HFFc6 (cell line): ENCODE measurements around the gene PCDHGA1. TPM values are rescaled to one million over a fixed set of nuclear protein-coding genes. Genes with fewer than 3 reads are reported as not detected.

Experiments used
- DNase-seq: peaks from one replicate; pipeline ENCODE4 v3.0.0-alpha.2; 2018
- H3K27ac Mint-ChIP-seq: 2 replicates; pipeline ENCODE4 v1.8.0; 2020; ENCODE audit warnings: mild to moderate bottlenecking, mixed read lengths
- H3K27me3 Mint-ChIP-seq: 2 replicates; pipeline ENCODE4 v1.8.0; 2021; ENCODE audit warnings: mild to moderate bottlenecking, moderate library complexity, mixed read lengths; ENCODE audit not compliant: insufficient read depth
- H3K36me3 Mint-ChIP-seq: 2 replicates; pipeline ENCODE4 v1.8.0; 2021; ENCODE audit warnings: low read depth, mixed read lengths
- H3K4me1 Mint-ChIP-seq: 2 replicates; pipeline ENCODE4 v1.8.0; 2020; ENCODE audit warnings: low read depth, mixed read lengths
- H3K4me3 Mint-ChIP-seq: 2 replicates; pipeline ENCODE4 v1.8.0; 2020; ENCODE audit warnings: mild to moderate bottlenecking, moderate library complexity, mixed read lengths
- H3K9me3 Mint-ChIP-seq: 2 replicates; pipeline ENCODE4 v1.8.0; 2020; ENCODE audit warnings: mild to moderate bottlenecking, mixed read lengths
- CTCF ChIP-seq: fragments of 200-600 bp; sonication (generic); IDR thresholded peaks from 2 replicates; pipeline ENCODE4 v1.5.0; 2021; ENCODE audit warnings: antibody characterized with exemption, mild to moderate bottlenecking
- total RNA-seq, 6 experiments: library from RNA; stranded (reverse); fragmentation: NEBNext Ultra II Directional; extraction: Animal tissue kit (Norgen Biotek cat#: 25700); gene quantifications; 2 replicates in 1 of 6; 3 replicates in 5 of 6; pipeline ENCODE4 v1.2.3, GENCODE V29; 2021

PCDHGA1 gene
- total RNA-seq, 6 experiments from 2014 or later: 0.91 to 1.6 (median 1.2) TPM

- Mint-ChIP-seq H3K4me3 (peak overlapping the region; percentile 17; the same call in 1 of the 2 replicates), H3K27me3 (no peaks in the 10 kb centered on the region; the same call in 1 of the 2 replicates), H3K4me1 (peaks cover 43% of the 10 kb centered on the region), H3K27ac (peak overlapping the region; percentile 98), H3K36me3 (peaks cover 12% of the 10 kb centered on the region), H3K9me3 (no peaks in the 10 kb centered on the region)
- no peak for TF ChIP-seq CTCF
- DNase-seq: peak; percentile 41
These were observed 229.1 kb downstream of the PCDHGA1 start for GRCh38 chr5:141559461-141559860.

DNA sequence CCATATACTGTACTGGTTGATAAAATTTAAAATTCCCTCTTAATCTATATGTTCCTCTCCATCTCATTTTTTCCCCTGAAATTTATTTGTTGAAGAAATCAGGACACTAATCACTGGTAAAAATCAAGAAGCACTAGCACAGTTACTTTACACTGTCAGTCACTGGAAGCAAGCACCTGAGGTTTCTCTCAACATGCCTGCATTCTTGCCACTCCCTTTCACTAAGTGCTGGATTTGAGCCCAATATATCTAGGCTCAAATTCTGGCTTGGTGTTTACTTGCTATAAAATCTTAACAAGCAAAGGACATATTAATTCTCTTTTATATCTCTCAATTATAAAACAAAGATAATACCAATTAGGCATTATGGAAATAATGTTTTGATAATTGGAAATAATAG lies 229.8 kb downstream of the PCDHGA1 start:
- peak overlapping the region; percentile 85 for H3K4me3 Mint-ChIP-seq
- no peaks in the 10 kb centered on the region; the same call in 1 of the 2 replicates for H3K27me3 Mint-ChIP-seq
- H3K4me1 Mint-ChIP-seq: peaks cover 43% of the 10 kb centered on the region
- H3K27ac Mint-ChIP-seq: peak overlapping the region; percentile 98
- no peak for DNase-seq
- peaks cover 12% of the 10 kb centered on the region for H3K36me3 Mint-ChIP-seq
- TF ChIP-seq CTCF: no peak
- H3K9me3 Mint-ChIP-seq: no peaks in the 10 kb centered on the region

- Mint-ChIP-seq H3K4me3 (peak overlapping the region; percentile 85), H3K9me3 (no peaks in the 10 kb centered on the region), H3K4me1 (peaks cover 49% of the 10 kb centered on the region), H3K36me3 (peaks cover 13% of the 10 kb centered on the region), H3K27ac (peak overlapping the region; percentile 98), H3K27me3 (no peaks in the 10 kb centered on the region; the same call in 1 of the 2 replicates)
- peak; percentile 95 for TF ChIP-seq CTCF
- DNase-seq: peak; percentile 91
These were observed 230.6 kb downstream of the PCDHGA1 start for GRCh38 chr5:141560725-141561483.

Other genes with a start within 250 kb of the PCDHGA1 start
- gene PCDHB2, start 235.9 kb upstream of the PCDHGA1 start, total RNA-seq: 1 to 10 TPM; 4.1 to 8.6 (median 5.3) TPM
- gene PCDHB3, start 230.0 kb upstream of the PCDHGA1 start, total RNA-seq: under 1 TPM; 0.20 to 0.36 (median 0.30) TPM
- under 1 TPM; 0.24 to 0.80 (median 0.51) TPM for gene PCDHB4, start 208.7 kb upstream of the PCDHGA1 start, total RNA-seq
- gene PCDHB5, start 195.3 kb upstream of the PCDHGA1 start, total RNA-seq: under 1 TPM; 0.08 to 0.43 (median 0.23) TPM
- under 1 TPM; 0.14 to 0.94 (median 0.70) TPM for gene PCDHB6, start 180.5 kb upstream of the PCDHGA1 start, total RNA-seq
- gene PCDHB7, start 157.9 kb upstream of the PCDHGA1 start, total RNA-seq: under 1 TPM; 0.38 to 0.97 (median 0.46) TPM
- gene PCDHB8, start 152.7 kb upstream of the PCDHGA1 start, total RNA-seq: 1 to 10 TPM in 4 of 6 experiments, under 1 TPM in 2; 0.88 to 2.9 (median 2.1) TPM
- gene PCDHB16, start 148.1 kb upstream of the PCDHGA1 start, total RNA-seq: 1 to 10 TPM; 1.7 to 4.0 (median 3.5) TPM
- 1 to 10 TPM; 1.0 to 2.5 (median 1.6) TPM for gene PCDHB9, start 143.4 kb upstream of the PCDHGA1 start, total RNA-seq
- 1 to 10 TPM in 4 of 6 experiments, under 1 TPM in 2; 0.78 to 1.3 (median 1.1) TPM for gene PCDHB10, start 138.2 kb upstream of the PCDHGA1 start, total RNA-seq
- under 1 TPM; 0.33 to 0.54 (median 0.47) TPM for gene PCDHB11, start 130.9 kb upstream of the PCDHGA1 start, total RNA-seq
- gene PCDHB12, start 121.8 kb upstream of the PCDHGA1 start, total RNA-seq: under 1 TPM; 0.51 to 0.83 (median 0.63) TPM
- gene PCDHB13, start 116.6 kb upstream of the PCDHGA1 start, total RNA-seq: 1 to 10 TPM; 3.0 to 4.5 (median 3.8) TPM
- 1 to 10 TPM; 1.8 to 3.5 (median 2.7) TPM for gene PCDHB14, start 107.2 kb upstream of the PCDHGA1 start, total RNA-seq
- 1 to 10 TPM in 3 of 6 experiments, under 1 TPM in 3; 0.45 to 1.4 (median 0.99) TPM for gene PCDHB15, start 85.1 kb upstream of the PCDHGA1 start, total RNA-seq
- under 1 TPM in 1 of 6 experiments, not detected in 5; 0.17 TPM for gene SLC25A2, start 26.5 kb upstream of the PCDHGA1 start, total RNA-seq
- gene TAF7, start 9.7 kb upstream of the PCDHGA1 start, total RNA-seq: 10 to 100 TPM; 72.7 to 98.9 (median 74.8) TPM
- 1 to 10 TPM; 1.3 to 3.7 (median 1.5) TPM for gene PCDHGA2, start 8.2 kb downstream of the PCDHGA1 start, total RNA-seq
- gene PCDHGA3, start 13.3 kb downstream of the PCDHGA1 start, total RNA-seq: 10 to 100 TPM in 1 of 6 experiments, 1 to 10 TPM in 5; 1.9 to 10.2 (median 2.7) TPM
- 1 to 10 TPM; 2.6 to 4.5 (median 3.4) TPM for gene PCDHGB1, start 19.6 kb downstream of the PCDHGA1 start, total RNA-seq
- 1 to 10 TPM; 3.6 to 6.3 (median 5.2) TPM for gene PCDHGA4, start 24.5 kb downstream of the PCDHGA1 start, total RNA-seq
- gene PCDHGB2, start 29.5 kb downstream of the PCDHGA1 start, total RNA-seq: 10 to 100 TPM in 1 of 6 experiments, 1 to 10 TPM in 5; 4.4 to 10.3 (median 5.5) TPM
- gene PCDHGA5, start 33.6 kb downstream of the PCDHGA1 start, total RNA-seq: 1 to 10 TPM in 3 of 6 experiments, under 1 TPM in 3; 0.74 to 1.8 (median 1.0) TPM
- 1 to 10 TPM; 3.9 to 4.5 (median 4.3) TPM for gene PCDHGB3, start 39.7 kb downstream of the PCDHGA1 start, total RNA-seq
- 1 to 10 TPM; 1.8 to 2.8 (median 2.8) TPM for gene PCDHGA6, start 43.4 kb downstream of the PCDHGA1 start, total RNA-seq
- 10 to 100 TPM in 4 of 6 experiments, 1 to 10 TPM in 2; 2.4 to 12.5 (median 11.6) TPM for gene PCDHGA7, start 52.2 kb downstream of the PCDHGA1 start, total RNA-seq
- gene PCDHGB4, start 57.2 kb downstream of the PCDHGA1 start, total RNA-seq: 10 to 100 TPM in 4 of 6 experiments, 1 to 10 TPM in 2; 2.4 to 19.6 (median 16.6) TPM
- 1 to 10 TPM in 1 of 6 experiments, under 1 TPM in 5; 0.52 to 1.0 (median 0.90) TPM for gene PCDHGA8, start 62.1 kb downstream of the PCDHGA1 start, total RNA-seq
- 10 to 100 TPM in 2 of 6 experiments, 1 to 10 TPM in 4; 8.8 to 14.6 (median 9.6) TPM for gene PCDHGB5, start 67.4 kb downstream of the PCDHGA1 start, total RNA-seq
- gene PCDHGA9, start 72.3 kb downstream of the PCDHGA1 start, total RNA-seq: 1 to 10 TPM in 2 of 6 experiments, under 1 TPM in 4; 0.69 to 1.6 (median 0.88) TPM
- 1 to 10 TPM in 4 of 6 experiments, under 1 TPM in 2; 0.79 to 1.4 (median 1.1) TPM for gene PCDHGB6, start 77.5 kb downstream of the PCDHGA1 start, total RNA-seq
- 1 to 10 TPM in 1 of 6 experiments, under 1 TPM in 5; 0.61 to 1.3 (median 0.78) TPM for gene PCDHGA10, start 82.5 kb downstream of the PCDHGA1 start, total RNA-seq
- 10 to 100 TPM in 2 of 6 experiments, 1 to 10 TPM in 4; 5.8 to 21.7 (median 6.8) TPM for gene PCDHGB7, start 87.2 kb downstream of the PCDHGA1 start, total RNA-seq
- 10 to 100 TPM in 3 of 6 experiments, 1 to 10 TPM in 3; 2.3 to 11.4 (median 9.8) TPM for gene PCDHGA11, start 90.5 kb downstream of the PCDHGA1 start, total RNA-seq
- gene PCDHGA12, start 100.0 kb downstream of the PCDHGA1 start, total RNA-seq: 10 to 100 TPM in 4 of 6 experiments, 1 to 10 TPM in 2; 8.8 to 21.0 (median 18.9) TPM
- gene PCDHGC3, start 145.5 kb downstream of the PCDHGA1 start, total RNA-seq: 100 to 1,000 TPM; 126 to 150 (median 132) TPM
- gene PCDHGC4, start 154.5 kb downstream of the PCDHGA1 start, total RNA-seq: 1 to 10 TPM in 1 of 6 experiments, under 1 TPM in 5; 0.34 to 1.4 (median 0.62) TPM
- gene PCDHGC5, start 158.6 kb downstream of the PCDHGA1 start, total RNA-seq: 1 to 10 TPM; 2.3 to 5.7 (median 2.7) TPM